GM12873 (cell line): Measurements from ENCODE around the gene ACOXL.

ENCODE experiments used
- CTCF ChIP-seq: IDR thresholded peaks from 2 replicates; pipeline ENCODE4 v1.5.1; 2012; ENCODE audit warnings: low read depth, mild to moderate bottlenecking, moderate library complexity, low read length, control low read depth; ENCODE audit not compliant: insufficient read depth; ENCODE audit errors: missing control alignments

Gene ACOXL

GRCh38 chr2:110888411-110888810, 156.0 kb downstream of the ACOXL start:
- TF ChIP-seq CTCF = no peak

- no peak for TF ChIP-seq CTCF
These were observed 159.3 kb downstream of the ACOXL start for GRCh38 chr2:110891626-110892025.

- no peak for TF ChIP-seq CTCF
These were observed 163.9 kb downstream of the ACOXL start for GRCh38 chr2:110896226-110896625.

- no peak for TF ChIP-seq CTCF
These were observed 165.6 kb downstream of the ACOXL start for GRCh38 chr2:110897966-110898365.

- TF ChIP-seq CTCF = no peak
These were observed 167.8 kb downstream of the ACOXL start for GRCh38 chr2:110900191-110900590.

- no peak for TF ChIP-seq CTCF
These were observed 171.2 kb downstream of the ACOXL start for GRCh38 chr2:110903548-110903947.

GRCh38 chr2:110904116-110904778, 171.9 kb downstream of the ACOXL start:
- TF ChIP-seq CTCF = no peak
